ENCODE data around the gene SLC34A3.

The SLC34A3 gene

GRCh38 chr9:137243626-137244485 is 13.2 kb downstream of the SLC34A3 start:
- peaks cover 3% of the 10 kb centered on the region; the same call in 1 of the 2 replicates for H3K4me1 ChIP-seq (ENCODE audit: control insufficient read depth, insufficient read depth, low read length)
- no CpG with 5 or more reads among the region's 15 CpGs for WGBS (ENCODE audit: insufficient coverage, insufficient read length)
- peaks cover 15% of the 10 kb centered on the region for H3K36me3 ChIP-seq (ENCODE audit: control insufficient read depth, insufficient read depth, low read length)
- H3K27ac ChIP-seq (ENCODE audit: low read length), result no peak overlapping the region
- no peak for DNase-seq (ENCODE audit: low read depth, low spot score)
- no peak overlapping the region for H3K4me3 ChIP-seq (ENCODE audit: low read length)
- no peaks in the 10 kb centered on the region for H3K27me3 ChIP-seq (ENCODE audit: control insufficient read depth, insufficient read depth, low read length)
- H3K9me3 ChIP-seq (ENCODE audit: control insufficient read depth, insufficient read depth, low read length), result no peaks in the 10 kb centered on the region

- DNase-seq (ENCODE audit: low read depth, low spot score), result no peak
- Histone ChIP-seq H3K27me3 (ENCODE audit: control insufficient read depth, insufficient read depth, low read length) (no peaks in the 10 kb centered on the region), H3K9me3 (ENCODE audit: control insufficient read depth, insufficient read depth, low read length) (no peaks in the 10 kb centered on the region), H3K36me3 (ENCODE audit: control insufficient read depth, insufficient read depth, low read length) (peaks cover 15% of the 10 kb centered on the region), H3K4me3 (ENCODE audit: low read length) (no peak overlapping the region), H3K4me1 (ENCODE audit: control insufficient read depth, insufficient read depth, low read length) (peaks cover 3% of the 10 kb centered on the region; the same call in 1 of the 2 replicates), H3K27ac (ENCODE audit: low read length) (no peak overlapping the region)
- WGBS (ENCODE audit: insufficient coverage, insufficient read length), result no CpG with 5 or more reads among the region's 36 CpGs
Observed at GRCh38 chr9:137244486-137245449, 14.1 kb downstream of the SLC34A3 start.

- no peak for DNase-seq (ENCODE audit: low read depth, low spot score)
- H3K4me1 ChIP-seq (ENCODE audit: control insufficient read depth, insufficient read depth, low read length), result peaks cover 5% of the 10 kb centered on the region; the same call in 1 of the 2 replicates
Observed at GRCh38 chr9:137245450-137246421, 15.0 kb downstream of the SLC34A3 start.

GRCh38 chr9:137247135-137247915 is 16.6 kb downstream of the SLC34A3 start:
- WGBS (ENCODE audit: insufficient coverage, insufficient read length), result no CpG with 5 or more reads among the region's 20 CpGs
- H3K27ac ChIP-seq (ENCODE audit: low read length), result no peak overlapping the region
- peaks cover 15% of the 10 kb centered on the region for H3K36me3 ChIP-seq (ENCODE audit: control insufficient read depth, insufficient read depth, low read length)
- no peaks in the 10 kb centered on the region for H3K9me3 ChIP-seq (ENCODE audit: control insufficient read depth, insufficient read depth, low read length)
- peaks cover 10% of the 10 kb centered on the region for H3K4me1 ChIP-seq (ENCODE audit: control insufficient read depth, insufficient read depth, low read length)
- H3K27me3 ChIP-seq (ENCODE audit: control insufficient read depth, insufficient read depth, low read length), result no peaks in the 10 kb centered on the region
- H3K4me3 ChIP-seq (ENCODE audit: low read length), result no peak overlapping the region
- DNase-seq (ENCODE audit: low read depth, low spot score), result no peak

More at GRCh38 chr9:137245450-137246421, 15.0 kb downstream of the SLC34A3 start:
- H3K27me3 ChIP-seq (ENCODE audit: control insufficient read depth, insufficient read depth, low read length), result no peaks in the 10 kb centered on the region
- no CpG with 5 or more reads among the region's 25 CpGs for WGBS (ENCODE audit: insufficient coverage, insufficient read length)
- no peak overlapping the region for H3K4me3 ChIP-seq (ENCODE audit: low read length)
- H3K36me3 ChIP-seq (ENCODE audit: control insufficient read depth, insufficient read depth, low read length), result peaks cover 15% of the 10 kb centered on the region
- no peaks in the 10 kb centered on the region for H3K9me3 ChIP-seq (ENCODE audit: control insufficient read depth, insufficient read depth, low read length)
- no peak overlapping the region for H3K27ac ChIP-seq (ENCODE audit: low read length)

GRCh38 chr9:137247916-137248175 is 17.1 kb downstream of the SLC34A3 start:
- Histone ChIP-seq H3K36me3 (ENCODE audit: control insufficient read depth, insufficient read depth, low read length) (peaks cover 10% of the 10 kb centered on the region), H3K9me3 (ENCODE audit: control insufficient read depth, insufficient read depth, low read length) (no peaks in the 10 kb centered on the region), H3K4me3 (ENCODE audit: low read length) (no peak overlapping the region), H3K4me1 (ENCODE audit: control insufficient read depth, insufficient read depth, low read length) (peaks cover 10% of the 10 kb centered on the region), H3K27ac (ENCODE audit: low read length) (no peak overlapping the region), H3K27me3 (ENCODE audit: control insufficient read depth, insufficient read depth, low read length) (no peaks in the 10 kb centered on the region)
- DNase-seq (ENCODE audit: low read depth, low spot score), result no peak
- no CpG with 5 or more reads among the region's 6 CpGs for WGBS (ENCODE audit: insufficient coverage, insufficient read length)

- Histone ChIP-seq H3K27ac (ENCODE audit: low read length) (no peak overlapping the region), H3K4me3 (ENCODE audit: low read length) (no peak overlapping the region), H3K9me3 (ENCODE audit: control insufficient read depth, insufficient read depth, low read length) (no peaks in the 10 kb centered on the region), H3K27me3 (ENCODE audit: control insufficient read depth, insufficient read depth, low read length) (no peaks in the 10 kb centered on the region), H3K36me3 (ENCODE audit: control insufficient read depth, insufficient read depth, low read length) (no peaks in the 10 kb centered on the region; the same call in 1 of the 2 replicates), H3K4me1 (ENCODE audit: control insufficient read depth, insufficient read depth, low read length) (peaks cover 7% of the 10 kb centered on the region)
- WGBS (ENCODE audit: insufficient coverage, insufficient read length), result no CpG with 5 or more reads among the region's 18 CpGs
- no peak for DNase-seq (ENCODE audit: low read depth, low spot score)
Observed at GRCh38 chr9:137250329-137251193, 19.9 kb downstream of the SLC34A3 start.

- Histone ChIP-seq H3K9me3 (ENCODE audit: control insufficient read depth, insufficient read depth, low read length) (no peaks in the 10 kb centered on the region), H3K36me3 (ENCODE audit: control insufficient read depth, insufficient read depth, low read length) (no peaks in the 10 kb centered on the region; the same call in 1 of the 2 replicates), H3K4me1 (ENCODE audit: control insufficient read depth, insufficient read depth, low read length) (peaks cover 7% of the 10 kb centered on the region), H3K27ac (ENCODE audit: low read length) (no peak within 1 kb of the TSS), H3K4me3 (ENCODE audit: low read length) (no peak within 1 kb of the TSS), H3K27me3 (ENCODE audit: control insufficient read depth, insufficient read depth, low read length) (no peaks in the 10 kb centered on the region)
- no peak for DNase-seq (ENCODE audit: low read depth, low spot score)
- no CpG with 5 or more reads among the region's 4 CpGs for WGBS (ENCODE audit: insufficient coverage, insufficient read length)
Observed at GRCh38 chr9:137251194-137251461, 20.4 kb downstream of the SLC34A3 start, which contains the start of gene STPG3. Gene STPG3, plus strand, starts transcription at chr9:137251286. Its CDS starts 1 bp downstream, at chr9:137251287.

GRCh38 chr9:137251490-137252268 is 21.0 kb downstream of the SLC34A3 start:
- no CpG with 5 or more reads among the region's 22 CpGs for WGBS (ENCODE audit: insufficient coverage, insufficient read length)
- Histone ChIP-seq H3K9me3 (ENCODE audit: control insufficient read depth, insufficient read depth, low read length) (no peaks in the 10 kb centered on the region), H3K36me3 (ENCODE audit: control insufficient read depth, insufficient read depth, low read length) (no peaks in the 10 kb centered on the region; the same call in 1 of the 2 replicates), H3K4me3 (ENCODE audit: low read length) (no peak overlapping the region), H3K27me3 (ENCODE audit: control insufficient read depth, insufficient read depth, low read length) (no peaks in the 10 kb centered on the region), H3K27ac (ENCODE audit: low read length) (no peak overlapping the region), H3K4me1 (ENCODE audit: control insufficient read depth, insufficient read depth, low read length) (peaks cover 7% of the 10 kb centered on the region)
- DNase-seq (ENCODE audit: low read depth, low spot score), result no peak

All from iPS DF 6.9 (cell line).